Measurements from ENCODE around the gene DIAPH3. TPM values are rescaled to one million over a fixed set of nuclear protein-coding genes. Genes with fewer than 3 reads are reported as not detected.

The DIAPH3 gene
- total and polyA plus RNA-seq, 2 of the 8 experiments (the other 6 are each of a cell fraction or from before 2014, with no cell fraction given) = 8.0 to 30.8 TPM

DNA sequence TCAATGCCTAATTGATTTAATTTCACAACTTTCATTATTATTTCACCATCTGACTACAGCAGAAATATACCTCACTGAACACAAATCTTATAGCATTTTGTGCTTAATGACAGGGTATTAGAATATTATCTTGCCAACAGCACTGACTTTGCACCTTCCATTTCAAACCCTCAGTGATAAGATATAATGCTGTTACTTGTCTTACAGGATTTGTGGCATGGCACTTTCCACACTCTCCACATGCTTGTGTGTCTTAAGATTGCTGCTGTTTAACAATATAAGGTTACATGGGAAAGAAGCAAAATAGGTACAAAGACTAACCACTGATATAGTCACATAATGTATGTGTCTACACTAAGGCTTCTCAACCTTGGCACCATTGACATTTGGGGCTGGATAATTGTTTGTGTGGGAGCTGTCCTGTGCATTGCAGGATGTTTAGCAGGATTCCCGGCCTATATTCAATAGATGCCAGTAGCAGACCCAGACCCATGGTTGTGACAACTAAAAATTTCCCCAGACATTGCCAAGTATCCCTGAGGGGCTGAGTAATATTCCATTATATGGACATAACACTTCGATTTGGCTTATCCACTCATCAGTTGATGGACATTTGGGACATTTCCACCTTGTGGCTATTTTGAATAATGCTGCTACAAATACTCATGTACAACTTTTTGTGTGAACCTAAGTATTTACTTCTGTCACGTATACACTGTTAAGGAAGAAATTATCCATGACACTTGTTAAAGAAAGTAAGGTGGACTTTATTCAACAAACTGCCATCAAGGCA lies 5.7 kb upstream of the DIAPH3 start:
- no peak overlapping the region for H2AFZ ChIP-seq (ENCODE audit: low read length)
- 86% methylated on average over 3 of the region's 3 CpGs; no CpG with 5 or more reads in 1 of the 2 experiments for WGBS, 2 experiments (ENCODE audit: extremely low coverage in 1 of 2, insufficient coverage in 1 of 2, insufficient read length in 1 of 2, insufficient replicate concordance in 2 of 2, low coverage in 1 of 2, low lambda C conversion rate in 2 of 2, missing lambda C conversion rate in 1 of 2)
- no peak overlapping the region for H3K9ac ChIP-seq (replicated peaks in 1 of 4; ENCODE audit: extremely low read depth in 1 of 4, low read depth in 3 of 4, low read length in 3 of 4)
- no peak overlapping the region for H3K56ac ChIP-seq (replicated peaks; ENCODE audit: insufficient read length, low read depth, low read length)
- H4K91ac ChIP-seq (replicated peaks; ENCODE audit: insufficient read length, low read length) = no peak overlapping the region
- no peak overlapping the region for H2BK5ac ChIP-seq (ENCODE audit: low read depth, low read length)
- H2BK120ac ChIP-seq (replicated peaks; ENCODE audit: low read depth, low read length) = no peak overlapping the region
- TF ChIP-seq ASH2L (IDR thresholded peaks at IDR 0.05; ENCODE audit: low read length) (no peak), YY1 (IDR thresholded peaks at IDR 0.05; ENCODE audit: low read depth, low read length) (no peak), CHD2 (IDR thresholded peaks at IDR 0.05; ENCODE audit: low read length) (no peak)
- no peak overlapping the region for H3K4me2 ChIP-seq (ENCODE audit: insufficient read depth in 1 of 2, low read depth in 2 of 2, low read length in 2 of 2)
- no peaks in the 10 kb centered on the region for H3K27me3 ChIP-seq (replicated peaks in 1 of 4; ENCODE audit: control insufficient read depth in 3 of 4, extremely low read depth in 1 of 4, insufficient read depth in 3 of 4, low read length in 3 of 4)
- POLR2A ChIA-PET (ENCODE audit: partially characterized antibody) = no interaction called here
- H4K5ac ChIP-seq (ENCODE audit: insufficient read length, low read depth, low read length) = no peak overlapping the region
- peaks cover 0 to 5% (median 4%) of the 10 kb centered on the region in 4 experiments; a peak in 3 of 7 replicates for H3K4me1 ChIP-seq (replicated peaks in 1 of 4; ENCODE audit: control insufficient read depth in 3 of 4, insufficient read depth in 4 of 4, low read length in 3 of 4)
- H2BK12ac ChIP-seq (ENCODE audit: low read depth, low read length) = no peak overlapping the region
- H2BK15ac ChIP-seq (ENCODE audit: low read length) = no peak overlapping the region
- DNase-seq (ENCODE audit: low read depth in 1 of 2, low spot score in 2 of 2) (no peak), FAIRE-seq (no peak)
- H3K23me2 ChIP-seq (ENCODE audit: low read depth, low read length) = no peaks in the 10 kb centered on the region
- no peak overlapping the region for H2BK20ac ChIP-seq (ENCODE audit: low read length)
- H3K4me3 ChIP-seq (ENCODE audit: extremely low read depth in 1 of 4, insufficient read depth in 2 of 4, low read depth in 3 of 4, low read length in 4 of 4) = no peak overlapping the region
- H3K14ac ChIP-seq (ENCODE audit: insufficient read length) = no peak overlapping the region
- H3K79me2 ChIP-seq (ENCODE audit: control insufficient read depth in 1 of 2, insufficient read depth in 2 of 2, low read length in 2 of 2) = no peaks in the 10 kb centered on the region; a peak in 1 of 4 replicates
- H3K4ac ChIP-seq (replicated peaks; ENCODE audit: insufficient read length, low read depth, low read length) = no peak overlapping the region
- no peaks in the 10 kb centered on the region for H3K36me3 ChIP-seq (ENCODE audit: control insufficient read depth in 2 of 4, insufficient read depth in 4 of 4, low read length in 3 of 4)
- no peak overlapping the region for H3K23ac ChIP-seq (ENCODE audit: insufficient read length)
- CTCF ChIA-PET (ENCODE audit: partially characterized antibody) = no interaction called here
- no peaks in the 10 kb centered on the region for H4K20me1 ChIP-seq (replicated peaks in 1 of 2; ENCODE audit: control insufficient read depth in 1 of 2, insufficient read depth in 2 of 2, low read length in 2 of 2)
- no peak overlapping the region for H2AK5ac ChIP-seq (ENCODE audit: low read depth, low read length)
- no peak overlapping the region for H4K8ac ChIP-seq (ENCODE audit: extremely low read depth, insufficient read depth, low read length)
- no peak overlapping the region for H3K18ac ChIP-seq (ENCODE audit: extremely low read depth, low read length)
- no peaks in the 10 kb centered on the region for H3K9me3 ChIP-seq (ENCODE audit: insufficient read depth in 2 of 2, low read depth in 1 of 2, low read length in 1 of 2)
- no peaks in the 10 kb centered on the region for H3K79me1 ChIP-seq (ENCODE audit: low read depth, low read length)
- no peak overlapping the region for H3K27ac ChIP-seq (ENCODE audit: low read depth, low read length)

Data from H1 (cell line).